Measurements from ENCODE around the gene KLHDC7B.

The KLHDC7B gene

DNA sequence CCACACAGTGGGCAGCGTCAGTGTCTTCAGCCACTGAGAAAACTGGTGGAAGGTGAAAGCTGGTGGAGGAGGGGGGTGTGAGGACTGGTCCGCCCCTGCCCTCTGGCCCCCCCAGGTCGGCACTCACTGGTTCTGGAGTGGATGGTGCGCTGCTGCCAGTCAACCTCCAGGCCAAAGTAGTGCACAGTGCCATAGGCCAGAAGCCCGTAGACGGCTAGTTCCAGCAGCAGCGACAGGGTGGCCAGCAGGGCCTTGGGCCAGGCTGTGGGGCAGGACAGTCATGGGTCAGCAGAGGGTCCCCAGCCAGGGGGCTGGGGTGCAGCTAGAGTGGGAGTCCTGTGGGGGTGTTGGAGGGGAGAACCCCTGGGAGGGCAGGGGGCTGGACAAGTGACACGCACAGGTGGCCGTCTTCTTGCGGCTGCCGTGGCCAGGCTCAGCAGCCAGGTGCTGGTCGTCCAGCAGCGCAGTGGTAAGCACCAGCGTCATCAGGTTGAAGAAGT, 40.4 kb upstream of the KLHDC7B start:
- peaks cover 56% of the 10 kb centered on the region for H4K20me1 ChIP-seq
- H3K4me2 ChIP-seq, result peak overlapping the region; percentile 99
- peaks cover 41% of the 10 kb centered on the region for H3K36me3 ChIP-seq
- H3K27me3 ChIP-seq, result no peaks in the 10 kb centered on the region
- H3K4me1 ChIP-seq, result peaks cover 55% of the 10 kb centered on the region
- H3K27ac ChIP-seq, result peak overlapping the region; percentile 89
- H3K4me3 ChIP-seq, result no peak overlapping the region
- TF ChIP-seq Cebpa-rat (IDR thresholded peaks at IDR 0.05), result no peak
- H3K9me3 ChIP-seq, result no peaks in the 10 kb centered on the region
- H3K9ac ChIP-seq, result peak overlapping the region; percentile 92

DNA sequence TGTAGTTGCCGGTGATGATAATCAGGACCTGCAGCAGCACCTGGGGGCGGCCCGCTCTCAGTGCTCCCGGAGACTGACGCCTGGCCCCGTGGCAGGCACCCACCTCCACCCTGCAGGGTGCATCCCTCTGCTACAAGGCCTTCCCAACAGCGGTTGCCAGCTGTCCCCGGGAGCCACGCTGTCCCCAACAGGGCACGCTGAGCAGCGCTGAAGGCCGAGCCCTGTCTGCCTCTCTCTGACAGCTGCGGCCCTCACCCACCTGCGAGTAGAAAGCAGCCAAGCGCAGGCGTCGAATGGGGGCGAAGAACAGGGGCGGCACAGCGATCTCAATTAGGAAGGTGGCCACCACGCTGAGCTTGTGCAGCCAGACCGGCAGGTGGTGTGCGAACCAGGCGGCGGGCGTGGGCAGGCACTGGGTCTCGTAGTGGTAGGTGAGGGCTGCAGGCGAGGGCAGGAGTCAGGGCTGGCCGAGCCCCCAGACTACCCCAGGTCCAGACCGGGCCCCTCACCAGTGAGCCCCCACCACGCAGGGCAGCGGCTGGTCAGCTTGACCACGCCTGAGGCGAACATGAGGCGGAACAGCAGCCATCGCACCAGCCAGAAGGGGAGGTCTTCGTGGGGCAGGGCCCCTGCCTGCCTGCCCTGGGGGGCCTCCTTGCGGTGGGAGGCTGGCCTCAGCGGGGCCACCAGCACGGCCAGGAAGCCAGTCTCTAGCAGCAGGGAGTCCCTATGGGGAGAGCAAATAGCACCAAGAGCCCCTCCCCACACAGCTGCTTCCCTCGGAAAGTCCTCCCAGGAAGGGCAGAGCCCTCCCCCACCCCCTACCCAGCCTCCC, 39.7 kb upstream of the KLHDC7B start:
- no peaks in the 10 kb centered on the region for H3K9me3 ChIP-seq
- H3K36me3 ChIP-seq, result peaks cover 45% of the 10 kb centered on the region
- no peaks in the 10 kb centered on the region for H3K27me3 ChIP-seq
- peak overlapping the region; percentile 89 for H3K27ac ChIP-seq
- peaks cover 57% of the 10 kb centered on the region for H3K4me1 ChIP-seq
- peak overlapping the region; percentile 99 for H3K4me2 ChIP-seq
- no peak for TF ChIP-seq Cebpa-rat (IDR thresholded peaks at IDR 0.05)
- peaks cover 56% of the 10 kb centered on the region for H4K20me1 ChIP-seq
- H3K9ac ChIP-seq, result peak overlapping the region; percentile 92
- peak overlapping the region; percentile 94 for H3K4me3 ChIP-seq

DNA sequence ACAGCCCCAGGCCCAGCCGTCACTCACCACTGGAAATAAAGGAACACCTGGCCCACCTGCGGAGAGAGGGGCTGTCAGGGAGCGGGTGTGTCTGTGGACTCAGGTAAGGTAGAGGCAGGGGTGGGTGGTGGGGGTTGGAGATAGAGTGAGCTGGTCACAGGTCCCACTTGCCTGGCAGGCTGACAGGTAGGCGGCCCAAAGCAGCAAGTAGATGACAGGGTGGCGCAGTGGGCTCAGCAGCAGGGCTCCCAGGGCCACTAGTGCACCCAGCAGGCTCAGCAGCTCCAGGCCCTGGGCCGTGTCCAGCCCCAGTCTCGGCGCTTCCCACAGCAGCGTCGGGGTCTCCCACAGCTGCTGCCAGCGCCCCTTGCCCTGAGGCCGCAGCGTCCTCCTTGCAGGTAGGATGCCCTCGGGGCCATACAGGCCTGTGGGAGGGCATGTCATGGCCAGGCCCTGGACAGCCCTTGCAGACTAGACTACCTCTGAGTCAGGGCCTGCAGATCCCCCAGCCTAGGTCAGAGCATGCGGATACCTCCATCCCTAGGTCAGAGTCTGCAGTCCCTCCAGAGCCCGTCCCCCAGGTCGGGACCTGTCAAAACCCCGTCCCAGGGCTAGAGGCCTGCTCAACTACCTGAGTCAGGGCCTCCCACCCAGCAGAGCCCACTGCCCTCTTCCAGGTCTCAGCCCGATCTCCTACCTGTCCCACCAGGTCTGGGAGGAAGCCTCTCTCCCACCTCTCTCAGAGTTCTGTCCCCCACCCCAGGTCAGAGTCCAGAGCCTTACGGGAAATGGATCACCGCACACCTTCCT, 38.9 kb upstream of the KLHDC7B start:
- Histone ChIP-seq H3K36me3 (peaks cover 49% of the 10 kb centered on the region), H3K27me3 (no peaks in the 10 kb centered on the region), H3K4me2 (peak overlapping the region; percentile 99), H3K4me3 (peak overlapping the region; percentile 94), H3K9me3 (no peaks in the 10 kb centered on the region), H3K9ac (peak overlapping the region; percentile 92), H4K20me1 (peaks cover 56% of the 10 kb centered on the region), H3K4me1 (peaks cover 57% of the 10 kb centered on the region), H3K27ac (peak overlapping the region; percentile 89)
- no peak for TF ChIP-seq Cebpa-rat (IDR thresholded peaks at IDR 0.05)

DNA sequence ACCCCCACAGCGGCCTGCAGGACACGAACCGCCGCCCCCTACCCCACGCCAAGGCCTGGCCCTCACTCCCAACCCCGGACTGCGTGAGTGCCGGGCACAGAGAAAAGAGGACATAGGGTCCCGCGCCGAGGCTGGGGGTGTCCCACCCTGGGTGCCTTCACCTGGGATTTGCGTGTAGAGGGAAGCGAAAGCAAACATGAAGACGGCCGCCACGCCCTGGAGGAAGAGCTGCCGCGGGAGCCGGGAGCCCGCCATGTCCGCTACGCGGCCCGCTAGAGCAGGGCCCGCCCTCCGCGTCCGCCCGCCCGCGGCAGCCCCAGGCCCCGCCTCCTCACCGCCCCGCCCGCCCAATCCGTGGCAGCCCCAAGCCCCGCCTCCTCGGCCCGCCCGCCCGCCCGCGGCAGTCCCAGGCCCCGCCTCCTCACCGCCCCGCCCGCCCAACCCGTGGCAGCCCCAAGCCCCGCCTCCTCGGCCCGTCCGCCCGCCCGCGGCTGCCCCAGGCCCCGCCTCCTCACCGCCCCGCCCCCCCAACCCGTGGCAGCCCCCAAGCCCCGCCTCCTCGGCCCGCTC, 38.2 kb upstream of the KLHDC7B start, which contains the start of gene LMF2:
Gene LMF2 (minus strand): TSS at position 282 of the 570 bp plus-strand sequence. CDS start 27 bp downstream, at position 255.
- H4K20me1 ChIP-seq, result peaks cover 55% of the 10 kb centered on the region
- peak within 1 kb of the TSS; percentile 94 for H3K4me3 ChIP-seq
- H3K27ac ChIP-seq, result peak within 1 kb of the TSS; percentile 89
- peaks cover 56% of the 10 kb centered on the region for H3K4me1 ChIP-seq
- peak within 1 kb of the TSS; percentile 99 for H3K4me2 ChIP-seq
- no peaks in the 10 kb centered on the region for H3K9me3 ChIP-seq
- H3K27me3 ChIP-seq, result no peaks in the 10 kb centered on the region
- no peak for TF ChIP-seq Cebpa-rat (IDR thresholded peaks at IDR 0.05)
- peaks cover 49% of the 10 kb centered on the region for H3K36me3 ChIP-seq
- peak within 1 kb of the TSS; percentile 92 for H3K9ac ChIP-seq

DNA sequence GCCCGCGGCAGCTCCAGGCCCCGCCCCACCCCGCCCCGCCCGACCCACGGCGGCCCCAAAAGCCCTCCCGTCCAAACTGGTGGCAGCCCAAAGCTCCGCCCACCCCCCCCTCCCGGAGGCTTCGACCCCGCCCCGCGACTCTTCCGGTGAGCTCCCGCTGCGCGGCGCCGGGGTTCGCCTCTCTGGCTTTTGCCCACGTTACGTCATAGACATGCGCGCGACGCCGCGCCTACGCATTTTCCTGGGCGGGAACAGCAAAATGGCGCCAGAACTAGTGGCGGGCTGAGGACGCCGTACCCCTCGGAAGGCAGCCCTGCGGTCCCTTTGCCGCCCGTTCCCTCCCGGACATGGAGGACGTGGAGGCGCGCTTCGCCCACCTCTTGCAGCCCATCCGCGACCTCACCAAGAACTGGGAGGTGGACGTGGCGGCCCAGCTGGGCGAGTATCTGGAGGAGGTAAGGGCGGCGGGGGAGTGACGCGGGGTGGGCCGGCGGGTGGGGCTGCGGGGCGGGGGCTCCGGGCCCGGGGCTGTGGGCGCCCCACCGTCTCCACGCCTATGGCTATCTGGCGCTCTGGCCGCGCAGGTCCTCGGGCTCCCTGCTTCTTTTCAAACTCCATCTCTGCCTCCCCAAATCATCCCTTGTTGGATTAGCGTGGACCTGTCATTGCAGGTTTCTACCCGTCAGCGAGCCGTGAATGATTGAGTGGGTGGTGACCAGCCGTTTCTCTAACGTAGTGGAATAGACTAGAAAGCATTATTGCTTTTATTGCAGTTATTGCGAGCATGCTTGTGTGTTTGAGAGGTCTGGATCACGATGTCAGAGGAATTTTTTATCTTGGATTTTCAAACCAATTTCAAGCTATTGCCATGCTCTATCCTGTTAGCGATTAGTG, 37.5 kb upstream of the KLHDC7B start, which contains the start of gene NCAPH2:
Gene NCAPH2 (plus strand): TSS at position 234 of the 894 bp plus-strand sequence. CDS start 114 bp downstream, at position 348.
- Histone ChIP-seq H3K9ac (peak within 1 kb of the TSS; percentile 92), H3K36me3 (peaks cover 49% of the 10 kb centered on the region), H3K27me3 (no peaks in the 10 kb centered on the region), H3K4me1 (peaks cover 48% of the 10 kb centered on the region), H4K20me1 (peaks cover 55% of the 10 kb centered on the region), H3K27ac (peak within 1 kb of the TSS; percentile 89), H3K9me3 (no peaks in the 10 kb centered on the region), H3K4me2 (peak within 1 kb of the TSS; percentile 99), H3K4me3 (peak within 1 kb of the TSS; percentile 94)
- no peak for TF ChIP-seq Cebpa-rat (IDR thresholded peaks at IDR 0.05)

DNA sequence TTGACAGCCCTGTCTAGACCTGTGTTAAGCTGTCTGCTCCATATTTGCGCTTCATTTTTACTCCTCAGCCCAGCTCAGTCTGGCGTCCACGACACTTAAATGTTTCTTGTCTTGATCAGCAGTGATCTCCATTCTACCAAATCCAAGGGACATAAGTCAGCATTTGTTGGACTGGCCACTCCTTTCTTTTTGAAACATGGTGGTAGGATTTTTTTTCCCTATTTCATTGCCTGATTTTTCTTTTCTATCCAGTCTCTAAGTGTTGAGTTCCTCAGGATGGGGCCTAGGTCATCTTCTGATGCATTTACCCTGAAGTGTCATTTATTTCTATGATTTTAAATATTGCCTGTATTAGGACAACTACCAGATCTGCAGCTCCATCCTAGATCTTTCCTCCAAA, 36.8 kb upstream of the KLHDC7B start:
- no peaks in the 10 kb centered on the region for H3K9me3 ChIP-seq
- H3K36me3 ChIP-seq, result peaks cover 49% of the 10 kb centered on the region
- H3K4me3 ChIP-seq, result peak overlapping the region; percentile 73
- H3K4me1 ChIP-seq, result peaks cover 48% of the 10 kb centered on the region
- peak overlapping the region; percentile 87; the same call in 1 of the 2 replicates for H3K27ac ChIP-seq
- peaks cover 61% of the 10 kb centered on the region for H4K20me1 ChIP-seq
- H3K4me2 ChIP-seq, result peak overlapping the region; percentile 96
- no peaks in the 10 kb centered on the region for H3K27me3 ChIP-seq
- no peak for TF ChIP-seq Cebpa-rat (IDR thresholded peaks at IDR 0.05)
- H3K9ac ChIP-seq, result peak overlapping the region; percentile 87

DNA sequence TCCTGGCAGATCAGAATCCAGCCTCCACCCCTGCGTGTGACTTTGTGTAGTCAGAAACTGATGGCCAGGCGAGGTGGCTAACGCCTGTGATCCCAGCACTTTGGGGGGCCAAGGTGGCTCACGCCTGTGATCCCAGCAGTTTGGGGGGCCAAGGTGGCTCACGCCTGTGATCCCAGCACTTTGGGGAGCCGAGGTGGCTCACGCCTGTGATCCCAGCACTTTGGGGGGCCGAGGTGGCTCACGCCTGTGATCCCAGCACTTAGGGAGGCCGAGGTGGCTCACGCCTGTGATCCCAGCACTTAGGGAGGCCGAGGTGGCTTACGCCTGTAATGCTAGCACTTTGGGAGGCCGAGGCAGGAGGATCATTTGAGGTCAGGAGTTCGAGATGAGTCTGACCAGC, 32.5 kb upstream of the KLHDC7B start:
- Histone ChIP-seq H3K36me3 (peaks cover 68% of the 10 kb centered on the region), H3K4me3 (no peak overlapping the region), H3K27ac (no peak overlapping the region), H3K9me3 (no peaks in the 10 kb centered on the region), H4K20me1 (peaks cover 74% of the 10 kb centered on the region), H3K9ac (no peak overlapping the region; the same call in 1 of the 2 replicates), H3K4me2 (no peak overlapping the region), H3K4me1 (peaks cover 38% of the 10 kb centered on the region), H3K27me3 (no peaks in the 10 kb centered on the region)
- no peak for TF ChIP-seq Cebpa-rat (IDR thresholded peaks at IDR 0.05)

DNA sequence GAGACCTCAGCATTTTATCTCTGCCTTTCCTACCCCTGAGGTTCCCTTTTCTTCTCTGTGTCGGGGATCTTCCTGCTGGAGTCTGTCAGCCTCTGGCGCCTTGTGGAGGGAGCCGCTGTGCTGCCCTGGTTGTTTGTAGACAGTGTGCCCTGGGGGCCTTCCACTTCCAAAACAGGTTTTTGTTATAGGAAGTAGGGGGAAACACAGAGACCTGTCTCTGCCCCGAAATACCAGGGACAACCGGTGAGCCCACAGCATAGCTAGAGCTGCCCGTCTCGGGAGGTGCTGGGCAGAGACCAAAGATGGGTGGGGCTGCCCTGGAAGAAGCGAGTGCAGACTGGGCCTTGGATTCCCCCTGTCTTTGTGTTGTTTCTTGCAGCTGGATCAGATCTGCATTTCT, 29.6 kb upstream of the KLHDC7B start:
- Histone ChIP-seq H3K27me3 (no peaks in the 10 kb centered on the region), H3K4me3 (no peak overlapping the region), H3K4me2 (no peak overlapping the region), H3K36me3 (peaks cover 87% of the 10 kb centered on the region), H3K4me1 (peaks cover 17% of the 10 kb centered on the region; the same call in 1 of the 2 replicates), H4K20me1 (peaks cover 69% of the 10 kb centered on the region), H3K27ac (no peak overlapping the region), H3K9me3 (no peaks in the 10 kb centered on the region), H3K9ac (peak overlapping the region; percentile 24; the same call in 1 of the 2 replicates)
- no peak for TF ChIP-seq Cebpa-rat (IDR thresholded peaks at IDR 0.05)
